K562 (cell line): ENCODE data around the gene GRB2. TPM values are rescaled to one million over a fixed set of nuclear protein-coding genes. Genes with fewer than 3 reads are reported as not detected.

Experiments
- CBX8 ChIP-seq: fragments of 200-600 bp; sonication (generic); IDR thresholded peaks from 2 replicates; pipeline ENCODE4 v1.6.1; 2012; ENCODE audit warnings: borderline replicate concordance, mixed run types, low read depth, mild to moderate bottlenecking, moderate library complexity, mixed read lengths, low read length, control low read depth, inconsistent platforms; ENCODE audit not compliant: poor library complexity, severe bottlenecking; ENCODE audit errors: extremely low read depth
- ILF3 ChIP-seq: fragments of 450-650 bp; IDR thresholded peaks from 2 replicates; pipeline ENCODE4 v1.6.1; 2018; ENCODE audit warnings: antibody characterized with exemption, mild to moderate bottlenecking, moderate library complexity, borderline replicate concordance
- MEF2D ChIP-seq: conservative IDR thresholded peaks from 2 replicates; pipeline ENCODE4 v1.6.1; 2016; ENCODE audit warnings: low read depth, missing genetic modification characterization, missing compliant biosample characterization
- NFYB ChIP-seq: IDR thresholded peaks from 2 replicates; pipeline ENCODE4 v1.6.1; 2011; ENCODE audit warnings: mild to moderate bottlenecking, moderate library complexity; ENCODE audit not compliant: insufficient read length; ENCODE audit errors: extremely low read depth
- NR2C1 ChIP-seq, 2 experiments: fragments of 450-650 bp; IDR thresholded peaks; 2 replicates each; pipeline ENCODE4 v1.6.1; 2017; ENCODE audit warnings: mild to moderate bottlenecking in 2 of 2, antibody characterized with exemption in 1 of 2, inconsistent platforms in 1 of 2, missing compliant biosample characterization in 1 of 2, missing genetic modification characterization in 1 of 2
- OTX1 ChIP-seq: fragments of 450-650 bp; formaldehyde crosslinking; IDR thresholded peaks from 2 replicates; pipeline ENCODE4 v1.4.0; 2022; ENCODE audit warnings: mild to moderate bottlenecking
- POLR3G ChIP-seq: IDR thresholded peaks from 2 replicates; pipeline ENCODE4 v1.6.1; 2011; ENCODE audit not compliant: insufficient read length, insufficient replicate concordance; ENCODE audit errors: extremely low read depth
- RBM25 ChIP-seq: fragments of 200-400 bp; formaldehyde crosslinking; IDR thresholded peaks from 2 replicates; pipeline ENCODE4 v1.6.1; 2018; ENCODE audit warnings: low read length, low read depth, moderate library complexity; ENCODE audit not compliant: severe bottlenecking
- SMC3 ChIP-seq: conservative IDR thresholded peaks from 2 replicates; pipeline ENCODE4 v1.6.1; 2011; ENCODE audit warnings: low read depth, low read length, improper control_type of control experiment; ENCODE audit not compliant: insufficient read depth
- STAT5A ChIP-seq: IDR thresholded peaks from 2 replicates; pipeline ENCODE4 v1.6.1; 2012; ENCODE audit warnings: low read length, inconsistent platforms, borderline replicate concordance
- UBTF ChIP-seq, 2 experiments: IDR thresholded peaks; 2 replicates each; pipeline ENCODE4 v1.6.1; 2012; ENCODE audit warnings: improper control_type of control experiment in 2 of 2, low read depth in 2 of 2, low read length in 2 of 2, borderline replicate concordance in 1 of 2
- ZBTB7A ChIP-seq: IDR thresholded peaks from 2 replicates; pipeline ENCODE4 v1.6.1; 2011; ENCODE audit warnings: low read depth, mild to moderate bottlenecking, low read length, moderate library complexity, borderline replicate concordance; ENCODE audit not compliant: control insufficient read depth
- ZBTB8A ChIP-seq: fragments of 450-650 bp; IDR thresholded peaks from 2 replicates; pipeline ENCODE4 v1.6.1; 2018; ENCODE audit warnings: mild to moderate bottlenecking, moderate library complexity; ENCODE audit not compliant: partially characterized antibody
- ZFP91 ChIP-seq: sonication (generic); formaldehyde crosslinking; IDR thresholded peaks from 2 replicates; pipeline ENCODE4 v1.8.0; 2022; ENCODE audit warnings: mild to moderate bottlenecking, missing genetic modification reagents
- ZNF274 ChIP-seq: IDR thresholded peaks from 2 replicates; pipeline ENCODE4 v1.6.1; 2011; ENCODE audit warnings: low read depth, mild to moderate bottlenecking, low read length, moderate library complexity, borderline replicate concordance
- ZNF282 ChIP-seq: sonication (generic); formaldehyde crosslinking; IDR thresholded peaks from 2 replicates; pipeline ENCODE4 v1.8.1; 2023; ENCODE audit warnings: missing genetic modification reagents
- ZSCAN29 ChIP-seq: fragments of 450-650 bp; IDR thresholded peaks from 2 replicates; pipeline ENCODE4 v1.6.1; 2017
- polyA plus RNA-seq, 8 experiments: library from polyadenylated mRNA; depleted of rRNA in 4 of 8; stranded (reverse) in 5 of 8; unstranded in 3 of 8; fragments of >200 nt; fragmentation: Nextera tagmentation in 2 of 8; fragmentation: Illumina TruSeq in 1 of 8; extraction: Ambion mirVana in 2 of 8; extraction: Trizol in 1 of 8; gene quantifications; 2 replicates each; pipeline versions ENCODE4 v1.2.1 to v1.2.3, GENCODE V29; 2011 to 2014; ENCODE audit warnings: inconsistent platforms in 1 of 8, missing spikeins in 1 of 8
- total RNA-seq, 7 experiments: library from RNA; depleted of rRNA in 6 of 7; stranded (reverse); fragments of >200 nt in 6 of 7; fragmentation: Illumina TruSeq in 2 of 7; extraction: Trizol in 2 of 7; gene quantifications; 2 replicates each; pipeline versions ENCODE4 v1.2.1 to v1.2.3, GENCODE V29; 2011 to 2021; ENCODE audit warnings: low replicate concordance in 1 of 7
- TF ChIP-seq, protein P1 (sequence below): sonication (generic); formaldehyde crosslinking; IDR thresholded peaks from 2 replicates; pipeline ENCODE4 v1.8.0; 2022; ENCODE audit warnings: mild to moderate bottlenecking, missing genetic modification reagents

GRB2 gene
- total and polyA plus RNA-seq, 9 of the 15 experiments (the other 6 are each of a cell fraction or from before 2014, with no cell fraction given) = 57.2 to 136 (median 84.8) TPM

DNA sequence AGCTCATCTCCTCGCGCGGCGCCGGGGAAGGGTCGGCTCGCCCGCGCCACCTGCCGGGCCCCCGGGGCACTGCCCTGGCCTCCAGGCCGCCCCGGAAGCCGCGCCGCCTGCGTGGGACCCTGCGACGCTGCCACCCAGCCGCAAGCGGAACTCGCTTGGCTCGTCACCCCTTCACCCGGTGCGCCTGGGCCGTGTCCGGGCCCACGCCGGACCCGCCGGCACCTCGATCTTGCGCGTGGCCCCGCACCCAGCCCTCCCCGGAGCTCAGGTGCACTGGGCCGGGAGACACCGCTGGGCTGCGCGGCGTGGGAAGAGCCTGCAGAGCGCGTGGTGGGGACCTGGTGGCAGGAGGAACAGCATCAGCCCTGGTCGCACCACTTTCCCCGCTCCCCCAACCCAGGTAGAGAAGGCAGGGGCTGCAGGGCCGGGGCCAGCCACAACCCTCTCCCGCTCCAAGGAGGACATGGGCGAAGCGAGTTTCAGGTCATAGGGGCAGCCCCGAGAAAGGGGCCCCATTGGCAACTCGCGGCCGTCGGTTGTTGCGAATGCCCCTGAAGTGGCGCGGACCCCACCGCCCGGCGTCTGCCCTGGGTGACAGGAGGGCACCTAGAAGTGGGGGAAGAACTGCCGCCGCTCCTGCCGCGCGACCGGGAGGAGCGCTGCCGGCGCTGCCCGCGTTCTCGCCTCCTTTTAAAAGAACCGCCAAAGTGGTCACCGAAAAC lies 134.1 kb downstream of the GRB2 start (continued):
- TF ChIP-seq STAT5A (no peak), UBTF (IDR thresholded peaks at IDR 0.05; ENCODE audit: borderline replicate concordance in 1 of 2, low read depth in 2 of 2, low read length in 2 of 2) (no peak; a peak in 1 of 4 replicates), ZSCAN29 (no peak), NR2C1 (IDR thresholded peaks at IDR 0.05) (no peak), NR2C1 (tag; IDR thresholded peaks at IDR 0.05) (no peak), ILF3 (no peak), ZBTB8A (no peak), SMC3 (peak; percentile 49; the same call in 1 of the 2 replicates), ZNF274 (no peak), ZFP91 (CRISPR knock-in tag) (no peak), NFYB (no peak), OTX1 (no peak), ZNF282 (CRISPR knock-in tag) (peak; percentile 85; the same call in 1 of the 2 replicates), MEF2D (no peak), RBM25 (peak; percentile 50), POLR3G (no peak), CBX8 (no peak), ZBTB7A (peak; percentile 65; the same call in 1 of the 2 replicates)
- TF ChIP-seq, protein P1, sequence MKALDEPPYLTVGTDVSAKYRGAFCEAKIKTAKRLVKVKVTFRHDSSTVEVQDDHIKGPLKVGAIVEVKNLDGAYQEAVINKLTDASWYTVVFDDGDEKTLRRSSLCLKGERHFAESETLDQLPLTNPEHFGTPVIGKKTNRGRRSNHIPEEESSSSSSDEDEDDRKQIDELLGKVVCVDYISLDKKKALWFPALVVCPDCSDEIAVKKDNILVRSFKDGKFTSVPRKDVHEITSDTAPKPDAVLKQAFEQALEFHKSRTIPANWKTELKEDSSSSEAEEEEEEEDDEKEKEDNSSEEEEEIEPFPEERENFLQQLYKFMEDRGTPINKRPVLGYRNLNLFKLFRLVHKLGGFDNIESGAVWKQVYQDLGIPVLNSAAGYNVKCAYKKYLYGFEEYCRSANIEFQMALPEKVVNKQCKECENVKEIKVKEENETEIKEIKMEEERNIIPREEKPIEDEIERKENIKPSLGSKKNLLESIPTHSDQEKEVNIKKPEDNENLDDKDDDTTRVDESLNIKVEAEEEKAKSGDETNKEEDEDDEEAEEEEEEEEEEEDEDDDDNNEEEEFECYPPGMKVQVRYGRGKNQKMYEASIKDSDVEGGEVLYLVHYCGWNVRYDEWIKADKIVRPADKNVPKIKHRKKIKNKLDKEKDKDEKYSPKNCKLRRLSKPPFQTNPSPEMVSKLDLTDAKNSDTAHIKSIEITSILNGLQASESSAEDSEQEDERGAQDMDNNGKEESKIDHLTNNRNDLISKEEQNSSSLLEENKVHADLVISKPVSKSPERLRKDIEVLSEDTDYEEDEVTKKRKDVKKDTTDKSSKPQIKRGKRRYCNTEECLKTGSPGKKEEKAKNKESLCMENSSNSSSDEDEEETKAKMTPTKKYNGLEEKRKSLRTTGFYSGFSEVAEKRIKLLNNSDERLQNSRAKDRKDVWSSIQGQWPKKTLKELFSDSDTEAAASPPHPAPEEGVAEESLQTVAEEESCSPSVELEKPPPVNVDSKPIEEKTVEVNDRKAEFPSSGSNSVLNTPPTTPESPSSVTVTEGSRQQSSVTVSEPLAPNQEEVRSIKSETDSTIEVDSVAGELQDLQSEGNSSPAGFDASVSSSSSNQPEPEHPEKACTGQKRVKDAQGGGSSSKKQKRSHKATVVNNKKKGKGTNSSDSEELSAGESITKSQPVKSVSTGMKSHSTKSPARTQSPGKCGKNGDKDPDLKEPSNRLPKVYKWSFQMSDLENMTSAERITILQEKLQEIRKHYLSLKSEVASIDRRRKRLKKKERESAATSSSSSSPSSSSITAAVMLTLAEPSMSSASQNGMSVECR = peak; percentile 90
